ENCODE measurements around the gene CCL3. TPM values are rescaled to one million over a fixed set of nuclear protein-coding genes. Genes with fewer than 3 reads are reported as not detected.

Gene CCL3
- total RNA-seq, 1 donor from 2014 or later: not detected

DNA sequence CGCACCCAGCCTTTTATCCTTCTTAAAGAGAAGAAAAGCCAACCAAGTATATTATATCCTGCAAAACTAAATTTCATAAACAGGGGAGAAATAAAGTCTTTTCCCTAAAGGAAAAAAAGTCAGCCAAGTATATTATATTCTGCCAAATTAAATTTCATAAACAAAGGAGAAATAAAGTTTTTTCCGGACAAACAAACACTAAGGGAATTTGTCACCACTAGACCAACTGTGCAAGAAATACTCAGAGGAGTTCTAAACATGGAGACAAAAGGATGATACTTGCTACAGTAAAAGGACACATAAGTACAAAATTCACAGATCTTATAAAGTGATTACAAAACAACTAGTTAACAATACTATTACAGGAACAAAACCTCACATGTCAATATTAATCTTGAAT is 40.3 kb downstream of the CCL3 start:
- DNase-seq (ENCODE audit: low read depth, low spot score): no peak

DNA sequence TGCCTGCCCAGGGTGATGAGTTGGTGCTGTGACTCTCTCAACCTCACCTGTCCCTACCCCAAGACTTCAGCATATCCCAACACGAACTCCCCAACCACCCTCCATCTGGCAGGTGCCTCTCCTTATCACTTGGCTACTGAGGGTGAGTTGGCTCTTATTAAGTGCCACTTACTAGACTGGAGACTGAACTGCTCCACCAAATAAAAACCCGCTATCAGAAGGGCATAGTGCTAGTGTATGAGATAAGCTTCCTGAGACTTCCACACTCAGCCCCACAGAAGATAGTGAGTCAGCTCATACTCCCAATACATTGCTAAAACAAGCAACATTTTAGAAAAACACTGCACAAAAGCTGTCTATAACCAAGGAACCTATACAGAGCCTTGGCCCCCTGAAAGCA is 41.9 kb downstream of the CCL3 start:
- no peak for DNase-seq (ENCODE audit: low read depth, low spot score)

Other genes starting within 250 kb of the CCL3 start
- not detected in 2 replicates for gene HEATR9, start 221.3 kb downstream of the CCL3 start, total RNA-seq
- 0.13 TPM in 1 of 2 replicates, not detected in the other for gene CCL5, start 209.8 kb downstream of the CCL3 start, total RNA-seq
- gene RDM1, start 159.4 kb downstream of the CCL3 start, total RNA-seq: 0.26 and 0.35 TPM in 2 replicates
- not detected in 2 replicates for gene LYZL6, start 146.4 kb downstream of the CCL3 start, total RNA-seq
- gene CCL16, start 108.6 kb downstream of the CCL3 start, total RNA-seq: 0.46 and 0.85 TPM in 2 replicates
- 18.8 and 21.8 TPM in 2 replicates for gene CCL14, start 103.4 kb downstream of the CCL3 start, total RNA-seq
- not detected in 2 replicates for gene CCL15, start 88.6 kb downstream of the CCL3 start, total RNA-seq
- gene CCL23, start 72.2 kb downstream of the CCL3 start, total RNA-seq: 1.5 and 8.0 TPM in 2 replicates
- not detected in 2 replicates for gene CCL18, start 25.9 kb downstream of the CCL3 start, total RNA-seq
- not detected in 2 replicates for gene CCL4, start 13.7 kb upstream of the CCL3 start, total RNA-seq
- 0.60 and 0.86 TPM in 2 replicates for gene TBC1D3B, start 86.5 kb upstream of the CCL3 start, total RNA-seq
- not detected in 2 replicates for gene CCL3L1, start 106.6 kb upstream of the CCL3 start, total RNA-seq
- gene CCL4L2, start 120.9 kb upstream of the CCL3 start, total RNA-seq: not detected in 2 replicates
- gene TBC1D3I, start 174.4 kb upstream of the CCL3 start, total RNA-seq: 0.14 TPM in 1 of 2 replicates, not detected in the other
- not detected in 2 replicates for gene TBC1D3G, start 233.7 kb upstream of the CCL3 start, total RNA-seq